Measurements from ENCODE around the gene ADCYAP1R1.
"Not testable (repeated sequence)": the region's sequence is repeated elsewhere in the genome, so short reads cannot be mapped to it uniquely, and the experiment has no call there.

The ADCYAP1R1 gene

GRCh38 chr7:31125171-31125570 is 73.1 kb downstream of the ADCYAP1R1 start:
- in situ Hi-C loops (cut with MboI; ENCODE audit: low sequenced_read_pairs), result loop anchor here (10.0 to 25.0 kb wide), 2 partner anchors 320 to 612 kb away; no protein-coding TSS in a partner anchor

GRCh38 chr7:31126976-31127375 is 74.9 kb downstream of the ADCYAP1R1 start:
- in situ Hi-C loops (cut with MboI; ENCODE audit: low sequenced_read_pairs), result loop anchor here (10.0 to 25.0 kb wide), 2 partner anchors 322 to 610 kb away; no protein-coding TSS in a partner anchor

GRCh38 chr7:31129067-31129466 is 77.0 kb downstream of the ADCYAP1R1 start:
- in situ Hi-C loops (cut with MboI; ENCODE audit: low sequenced_read_pairs), result loop anchor here (10.0 to 25.0 kb wide), 2 partner anchors 324 to 608 kb away; no protein-coding TSS in a partner anchor

GRCh38 chr7:31133497-31133896 is 81.4 kb downstream of the ADCYAP1R1 start:
- in situ Hi-C loops (cut with MboI; ENCODE audit: low sequenced_read_pairs), result loop anchor here (25.0 kb wide), 1 partner anchor 604 kb away; no protein-coding TSS in a partner anchor

GRCh38 chr7:31134246-31135188 is 82.4 kb downstream of the ADCYAP1R1 start:
- in situ Hi-C loops (cut with MboI; ENCODE audit: low sequenced_read_pairs), result loop anchor here (25.0 kb wide), 1 partner anchor 603 kb away; no protein-coding TSS in a partner anchor

- in situ Hi-C loops (cut with MboI; ENCODE audit: low sequenced_read_pairs), result loop anchor here (25.0 kb wide), 1 partner anchor 600 kb away; no protein-coding TSS in a partner anchor
Measured at GRCh38 chr7:31137234-31137633, 85.1 kb downstream of the ADCYAP1R1 start.

GRCh38 chr7:31145339-31145738 is 93.2 kb downstream of the ADCYAP1R1 start:
- in situ Hi-C loops (cut with MboI; ENCODE audit: low sequenced_read_pairs), result loop anchor here (25.0 kb wide), 1 partner anchor 592 kb away; no protein-coding TSS in a partner anchor

GRCh38 chr7:31146030-31146429 is 93.9 kb downstream of the ADCYAP1R1 start:
- in situ Hi-C loops (cut with MboI; ENCODE audit: low sequenced_read_pairs), result loop anchor here (25.0 kb wide), 1 partner anchor 591 kb away; no protein-coding TSS in a partner anchor

GRCh38 chr7:31146538-31146937 is 94.4 kb downstream of the ADCYAP1R1 start:
- in situ Hi-C loops (cut with MboI; ENCODE audit: low sequenced_read_pairs), result loop anchor here (25.0 kb wide), 1 partner anchor 591 kb away; no protein-coding TSS in a partner anchor

- in situ Hi-C loops (cut with MboI; ENCODE audit: low sequenced_read_pairs), result no loop called here
Measured at GRCh38 chr7:31151849-31152248, 99.7 kb downstream of the ADCYAP1R1 start.

- in situ Hi-C loops (cut with MboI; ENCODE audit: low sequenced_read_pairs), result not testable (repeated sequence)
Measured at GRCh38 chr7:31153318-31153717, 101.2 kb downstream of the ADCYAP1R1 start.

- in situ Hi-C loops (cut with MboI; ENCODE audit: low sequenced_read_pairs), result no loop called here
Measured at GRCh38 chr7:31160941-31161340, 108.8 kb downstream of the ADCYAP1R1 start.

Measured in HL-60/S4 (cell line).